Measurements from ENCODE around the gene OR6B1.

OR6B1 gene

DNA sequence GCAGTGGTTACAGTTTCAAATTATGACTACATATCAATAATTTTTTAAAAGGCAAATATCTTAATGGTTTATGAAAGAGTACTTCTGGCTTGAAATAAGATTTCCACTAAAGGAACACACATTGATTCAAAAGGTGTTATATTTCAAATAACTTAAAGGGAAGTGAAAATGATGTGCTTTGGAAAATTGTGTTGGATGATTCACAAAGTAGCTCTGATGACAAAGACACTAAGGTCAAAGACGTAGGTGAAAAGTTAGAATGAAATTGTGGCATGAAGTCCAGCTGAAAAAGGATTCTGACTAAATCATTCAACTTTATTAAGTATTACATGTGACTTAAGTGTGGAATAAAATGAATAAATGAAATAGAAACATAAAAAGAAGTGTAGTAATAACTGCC, 27.9 kb downstream of the OR6B1 start:
- H3K27ac ChIP-seq: no peak overlapping the region
- no peak for TF ChIP-seq CTCF (conservative IDR thresholded peaks at IDR 0.05)

DNA sequence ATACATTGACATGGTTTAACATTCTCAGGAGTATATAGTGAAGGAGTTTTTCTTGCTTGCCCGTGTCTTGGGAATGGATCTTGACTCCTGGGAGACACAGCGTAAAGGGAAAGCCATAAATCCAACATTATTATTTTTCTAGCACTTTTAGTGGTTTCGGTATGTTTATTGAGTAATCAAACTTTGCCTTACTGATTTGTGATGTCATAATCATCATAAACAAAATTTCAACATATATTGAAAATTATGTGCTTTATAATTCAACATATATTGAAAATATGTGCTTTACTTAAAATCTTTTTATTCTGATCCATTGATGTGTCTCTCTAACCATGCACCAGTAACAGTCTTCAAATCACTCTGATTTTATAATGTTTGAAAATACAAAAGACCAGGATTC, 28.4 kb downstream of the OR6B1 start:
- TF ChIP-seq CTCF (conservative IDR thresholded peaks at IDR 0.05): no peak
- no peak overlapping the region for H3K27ac ChIP-seq

DNA sequence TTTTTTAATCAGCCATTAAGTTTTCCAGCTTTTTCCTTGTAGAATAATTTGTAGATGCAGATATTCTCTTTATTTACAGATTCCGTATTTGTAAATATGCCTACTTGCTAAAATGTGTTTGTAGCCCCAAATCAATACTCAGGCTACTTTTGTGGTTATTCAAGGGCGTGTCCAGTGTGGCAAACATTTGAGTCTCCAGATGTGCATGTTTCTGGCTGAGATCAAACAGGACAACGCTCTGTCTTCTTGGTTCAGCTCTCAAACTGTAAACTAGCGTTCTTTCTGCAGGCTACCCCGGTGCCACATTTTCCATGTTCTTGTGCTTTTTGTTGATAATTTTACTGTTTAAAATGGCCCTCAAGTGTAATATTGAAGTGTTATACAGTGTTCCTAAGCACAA, 32.4 kb downstream of the OR6B1 start:
- TF ChIP-seq CTCF (conservative IDR thresholded peaks at IDR 0.05): no peak
- H3K27ac ChIP-seq: no peak overlapping the region

DNA sequence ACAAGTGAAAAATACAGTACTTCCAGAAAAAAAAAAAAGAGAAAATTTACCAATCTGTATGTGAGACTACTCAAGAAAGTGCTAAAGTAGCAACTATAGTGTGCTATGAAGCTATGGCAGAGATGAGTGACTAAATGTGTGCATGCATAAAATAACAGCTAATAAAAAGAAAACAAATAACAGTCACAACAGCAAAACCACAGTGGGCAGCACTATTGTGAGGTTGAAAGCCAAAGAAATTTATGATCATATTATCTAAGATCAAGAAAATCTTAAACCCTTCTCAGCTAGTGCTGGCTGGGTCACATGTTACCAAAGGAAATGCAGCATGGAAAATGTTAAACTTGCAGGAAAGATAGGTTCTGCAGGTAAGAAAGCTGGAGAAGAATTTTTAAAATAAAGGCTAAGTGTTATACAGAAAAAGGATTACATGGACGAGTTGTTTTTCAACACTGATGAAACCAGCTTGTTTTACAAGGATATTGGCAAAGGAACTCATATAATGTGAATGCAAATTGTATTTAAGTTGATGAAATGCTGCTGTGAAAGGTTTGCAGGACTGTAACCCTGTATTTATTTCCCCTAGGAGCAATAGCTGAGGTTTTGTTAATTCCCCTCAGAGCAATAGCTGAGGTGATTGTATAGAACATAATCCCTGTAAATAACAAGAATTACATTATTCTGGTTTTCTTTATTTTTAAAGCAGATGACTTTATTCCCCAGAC, 33.0 kb downstream of the OR6B1 start:
- no peak for TF ChIP-seq CTCF (conservative IDR thresholded peaks at IDR 0.05)
- no peak overlapping the region; the same call in 1 of the 2 replicates for H3K27ac ChIP-seq

- H3K27ac ChIP-seq: no peak overlapping the region
- TF ChIP-seq CTCF (conservative IDR thresholded peaks at IDR 0.05): no peak
These were observed 35.3 kb downstream of the OR6B1 start for GRCh38 chr7:144035385-144035784.

- H3K27ac ChIP-seq: no peak overlapping the region
- no peak for TF ChIP-seq CTCF (conservative IDR thresholded peaks at IDR 0.05)
These were observed 36.3 kb downstream of the OR6B1 start for GRCh38 chr7:144036302-144036885.

GRCh38 chr7:144037414-144038035, 37.4 kb downstream of the OR6B1 start:
- peak overlapping the region; percentile 2; the same call in 1 of the 2 replicates for H3K27ac ChIP-seq

More at GRCh38 chr7:144037414-144038035, 37.4 kb downstream of the OR6B1 start:
- no peak for TF ChIP-seq CTCF (conservative IDR thresholded peaks at IDR 0.05)
